ENCODE measurements around the gene COL1A1. TPM values are rescaled to one million over a fixed set of nuclear protein-coding genes. Genes with fewer than 3 reads are reported as not detected.

COL1A1 gene
- total RNA-seq, 4 donors from 2014 or later = 20.7 to 123 (median 41.5) TPM

DNA sequence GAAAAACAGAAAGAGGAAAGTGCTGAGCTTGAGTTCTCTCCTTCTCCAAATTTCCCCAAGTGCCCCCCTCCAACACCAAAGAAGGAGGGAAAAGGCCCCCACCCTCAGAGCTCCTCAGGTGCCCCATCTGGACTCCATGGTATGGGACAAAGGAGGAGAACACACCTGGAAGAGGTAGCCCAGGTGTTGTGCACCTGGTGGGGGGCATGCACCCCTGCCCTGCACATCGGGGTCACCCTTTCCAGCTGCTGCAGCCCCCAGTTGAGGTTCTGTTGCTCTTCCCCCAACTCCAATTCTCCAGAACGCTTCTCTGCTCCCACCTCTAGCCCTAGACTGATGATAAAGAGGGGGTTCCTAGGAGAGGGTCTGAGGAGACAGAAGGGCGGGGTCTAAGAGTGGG lies 3.0 kb upstream of the COL1A1 start:
- Histone ChIP-seq H3K27me3 (peaks cover 0 to 15% (median 3%) of the 10 kb centered on the region in 4 donors), H3K4me3 (no peak overlapping the region), H3K36me3 (no peaks in the 10 kb centered on the region), H3K27ac (replicated peaks in 1 of 4) (peak overlapping the region in 3 of 4 donors; percentile 42 to 58 (median 47)), H3K4me1 (peaks cover 14 to 89% (median 63%) of the 10 kb centered on the region in 4 donors), H3K9me3 (no peaks in the 10 kb centered on the region)
- no peak for TF ChIP-seq POLR2AphosphoS5 (IDR thresholded peaks at IDR 0.05)
- no peak for TF ChIP-seq EP300 (IDR thresholded peaks at IDR 0.05)
- no peak for TF ChIP-seq POLR2A (IDR thresholded peaks at IDR 0.05; ENCODE audit: low read depth)
- TF ChIP-seq, protein P1, sequence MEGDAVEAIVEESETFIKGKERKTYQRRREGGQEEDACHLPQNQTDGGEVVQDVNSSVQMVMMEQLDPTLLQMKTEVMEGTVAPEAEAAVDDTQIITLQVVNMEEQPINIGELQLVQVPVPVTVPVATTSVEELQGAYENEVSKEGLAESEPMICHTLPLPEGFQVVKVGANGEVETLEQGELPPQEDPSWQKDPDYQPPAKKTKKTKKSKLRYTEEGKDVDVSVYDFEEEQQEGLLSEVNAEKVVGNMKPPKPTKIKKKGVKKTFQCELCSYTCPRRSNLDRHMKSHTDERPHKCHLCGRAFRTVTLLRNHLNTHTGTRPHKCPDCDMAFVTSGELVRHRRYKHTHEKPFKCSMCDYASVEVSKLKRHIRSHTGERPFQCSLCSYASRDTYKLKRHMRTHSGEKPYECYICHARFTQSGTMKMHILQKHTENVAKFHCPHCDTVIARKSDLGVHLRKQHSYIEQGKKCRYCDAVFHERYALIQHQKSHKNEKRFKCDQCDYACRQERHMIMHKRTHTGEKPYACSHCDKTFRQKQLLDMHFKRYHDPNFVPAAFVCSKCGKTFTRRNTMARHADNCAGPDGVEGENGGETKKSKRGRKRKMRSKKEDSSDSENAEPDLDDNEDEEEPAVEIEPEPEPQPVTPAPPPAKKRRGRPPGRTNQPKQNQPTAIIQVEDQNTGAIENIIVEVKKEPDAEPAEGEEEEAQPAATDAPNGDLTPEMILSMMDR (IDR thresholded peaks at IDR 0.05) = no peak
- WGBS = 74% methylated on average over 3 of the region's 3 CpGs
- intact Hi-C loops (cut with DNase I) = no loop called here
- DNase-seq (ENCODE audit: extremely low spot score) = no peak

- H3K27me3 ChIP-seq = peaks cover 0 to 15% (median 3%) of the 10 kb centered on the region in 4 donors
- intact Hi-C loops (cut with DNase I) = no loop called here
- 70% methylated on average over 13 of the region's 13 CpGs for WGBS
Observed at GRCh38 chr17:50203604-50204345, 2.3 kb upstream of the COL1A1 start.

DNA sequence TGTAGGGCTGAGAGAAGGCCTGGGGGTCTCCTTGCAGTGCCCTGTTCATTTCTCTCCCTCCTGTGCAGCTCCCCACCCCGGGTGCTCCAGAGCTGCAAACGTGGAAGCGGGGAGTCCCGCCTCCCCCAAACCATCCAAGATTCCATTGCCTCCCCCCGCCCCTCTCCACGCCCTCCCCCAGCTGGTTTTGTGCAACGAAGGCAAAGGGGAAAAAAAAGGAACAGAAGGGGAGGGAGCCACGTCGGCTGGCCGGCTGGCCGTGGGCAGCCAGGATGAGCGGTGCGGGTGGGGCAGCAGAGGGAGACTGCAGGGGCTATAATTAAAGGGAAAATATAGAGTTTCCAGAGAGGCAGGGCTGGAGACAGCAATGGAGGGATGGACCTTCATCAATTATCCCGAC lies 1.7 kb upstream of the COL1A1 start:
- TF ChIP-seq, protein P1 (IDR thresholded peaks at IDR 0.05) = no peak
- TF ChIP-seq EP300 (IDR thresholded peaks at IDR 0.05) (no peak), POLR2A (IDR thresholded peaks at IDR 0.05; ENCODE audit: low read depth) (no peak), POLR2AphosphoS5 (IDR thresholded peaks at IDR 0.05) (no peak)

More at GRCh38 chr17:50203604-50204345, 2.3 kb upstream of the COL1A1 start:
- TF ChIP-seq POLR2A (IDR thresholded peaks at IDR 0.05; ENCODE audit: low read depth) = no peak
- no peak for TF ChIP-seq POLR2AphosphoS5 (IDR thresholded peaks at IDR 0.05)
- TF ChIP-seq, protein P1 (IDR thresholded peaks at IDR 0.05) = no peak
- TF ChIP-seq EP300 (IDR thresholded peaks at IDR 0.05) = no peak
- no peak for DNase-seq (ENCODE audit: extremely low spot score)
- Histone ChIP-seq H3K4me3 (no peak overlapping the region), H3K36me3 (no peaks in the 10 kb centered on the region), H3K4me1 (peaks cover 20 to 91% (median 63%) of the 10 kb centered on the region in 4 donors), H3K27ac (replicated peaks in 1 of 4) (peak overlapping the region; percentile 42 to 94 (median 59)), H3K9me3 (no peaks in the 10 kb centered on the region)

GRCh38 chr17:50200457-50201275 lies 765 bp downstream of the COL1A1 start:
- intact Hi-C loops (cut with DNase I) = loop anchor here (1.0 kb wide), 2 partner anchors 73 to 97 kb away; no protein-coding TSS in a partner anchor
- peak; percentile 97 for DNase-seq (ENCODE audit: extremely low spot score)
- peaks cover 0 to 15% (median 3%) of the 10 kb centered on the region in 4 donors for H3K27me3 ChIP-seq
- peaks cover 3 to 26% (median 25%) of the 10 kb centered on the region in 4 donors for H3K36me3 ChIP-seq
- peaks cover 26 to 96% (median 71%) of the 10 kb centered on the region in 4 donors for H3K4me1 ChIP-seq
- peak overlapping the region; percentile 51 to 69 (median 58) for H3K4me3 ChIP-seq
- H3K9me3 ChIP-seq = no peaks in the 10 kb centered on the region
- TF ChIP-seq EP300 (IDR thresholded peaks at IDR 0.05) = no peak
- TF ChIP-seq, protein P1 (IDR thresholded peaks at IDR 0.05) = peak; percentile 98 to 100 (median 100)
- TF ChIP-seq POLR2A (IDR thresholded peaks at IDR 0.05; ENCODE audit: low read depth) = no peak
- peak in 1 of 2 donors; percentile 14 for TF ChIP-seq POLR2AphosphoS5 (IDR thresholded peaks at IDR 0.05)
- 2% methylated on average over 29 of the region's 55 CpGs for WGBS
- H3K27ac ChIP-seq (replicated peaks in 1 of 4) = peak overlapping the region; percentile 88 to 94 (median 92)

More for the DNA sequence above, 1.7 kb upstream of the COL1A1 start:
- no peak for DNase-seq (ENCODE audit: extremely low spot score)
- Histone ChIP-seq H3K27me3 (peaks cover 0 to 15% (median 3%) of the 10 kb centered on the region in 4 donors), H3K4me3 (no peak overlapping the region), H3K9me3 (no peaks in the 10 kb centered on the region), H3K36me3 (peaks cover 0 to 2% (median under 1%) of the 10 kb centered on the region in 4 donors), H3K4me1 (peaks cover 26 to 96% (median 66%) of the 10 kb centered on the region in 4 donors), H3K27ac (replicated peaks in 1 of 4) (peak overlapping the region; percentile 42 to 94 (median 59))
- WGBS = 58% methylated on average over 14 of the region's 14 CpGs
- intact Hi-C loops (cut with DNase I) = no loop called here

Measured in esophagus muscularis mucosa (tissue), 4 donors.